Ovary (tissue), 3 donors: ENCODE measurements around the gene SPCS3.

Source experiments
- EP300 ChIP-seq: sonication (generic); formaldehyde crosslinking; IDR thresholded peaks from one replicate; pipeline ENCODE4 v1.6.1; 2017; ENCODE audit warnings: antibody characterized with exemption
- POLR2A ChIP-seq: fragments of 450-650 bp; IDR thresholded peaks from one replicate; pipeline ENCODE4 v1.6.1; 2017; ENCODE audit warnings: antibody characterized with exemption, mild to moderate bottlenecking, moderate library complexity
- TF ChIP-seq, protein P1 (sequence below), 3 donors: fragments of 450-650 bp in 2 of 3; fragments of 200-600 bp in 1 of 3; IDR thresholded peaks; one replicate each; pipeline versions ENCODE4 v1.5.1 to v1.8.0; 2016 to 2022; ENCODE audit warnings: antibody characterized with exemption in 3 of 3, mild to moderate bottlenecking in 1 of 3
- donor health status: DM: no; HTN: no; CAD: no.

DNA sequence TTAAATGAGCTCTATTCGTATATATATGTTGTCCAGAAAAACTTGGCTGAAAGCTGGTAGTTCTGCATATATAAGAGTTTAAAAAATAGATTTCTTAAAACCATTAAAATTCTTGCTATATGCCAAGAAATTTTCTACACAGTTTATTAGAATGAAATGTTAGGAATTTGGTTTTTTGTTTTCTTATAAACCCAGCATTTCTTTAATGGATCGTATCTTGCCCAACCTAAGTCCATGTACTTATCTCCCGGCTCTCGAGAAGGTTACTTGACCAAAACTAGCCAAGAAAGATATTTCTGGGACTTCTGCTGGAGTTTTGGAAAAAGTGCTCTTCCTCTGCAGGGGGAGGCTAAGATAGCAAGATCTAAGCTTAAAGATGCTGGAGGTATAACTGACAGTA is 46.0 kb upstream of the SPCS3 start:
- TF ChIP-seq, protein P1, sequence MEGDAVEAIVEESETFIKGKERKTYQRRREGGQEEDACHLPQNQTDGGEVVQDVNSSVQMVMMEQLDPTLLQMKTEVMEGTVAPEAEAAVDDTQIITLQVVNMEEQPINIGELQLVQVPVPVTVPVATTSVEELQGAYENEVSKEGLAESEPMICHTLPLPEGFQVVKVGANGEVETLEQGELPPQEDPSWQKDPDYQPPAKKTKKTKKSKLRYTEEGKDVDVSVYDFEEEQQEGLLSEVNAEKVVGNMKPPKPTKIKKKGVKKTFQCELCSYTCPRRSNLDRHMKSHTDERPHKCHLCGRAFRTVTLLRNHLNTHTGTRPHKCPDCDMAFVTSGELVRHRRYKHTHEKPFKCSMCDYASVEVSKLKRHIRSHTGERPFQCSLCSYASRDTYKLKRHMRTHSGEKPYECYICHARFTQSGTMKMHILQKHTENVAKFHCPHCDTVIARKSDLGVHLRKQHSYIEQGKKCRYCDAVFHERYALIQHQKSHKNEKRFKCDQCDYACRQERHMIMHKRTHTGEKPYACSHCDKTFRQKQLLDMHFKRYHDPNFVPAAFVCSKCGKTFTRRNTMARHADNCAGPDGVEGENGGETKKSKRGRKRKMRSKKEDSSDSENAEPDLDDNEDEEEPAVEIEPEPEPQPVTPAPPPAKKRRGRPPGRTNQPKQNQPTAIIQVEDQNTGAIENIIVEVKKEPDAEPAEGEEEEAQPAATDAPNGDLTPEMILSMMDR (IDR thresholded peaks at IDR 0.05): no peak
- TF ChIP-seq POLR2A: no peak
- TF ChIP-seq EP300: no peak
